ENCODE data around the gene DHX15. TPM values are rescaled to one million over a fixed set of nuclear protein-coding genes. Genes with fewer than 3 reads are reported as not detected.

The DHX15 gene
- total and polyA plus RNA-seq, 9 of the 15 experiments (the other 6 are each of a cell fraction or from before 2014, with no cell fraction given): 165 to 287 (median 208) TPM

GRCh38 chr4:24584211-24584850, at the start of gene DHX15 (continued):
- TF ChIP-seq, protein P1, sequence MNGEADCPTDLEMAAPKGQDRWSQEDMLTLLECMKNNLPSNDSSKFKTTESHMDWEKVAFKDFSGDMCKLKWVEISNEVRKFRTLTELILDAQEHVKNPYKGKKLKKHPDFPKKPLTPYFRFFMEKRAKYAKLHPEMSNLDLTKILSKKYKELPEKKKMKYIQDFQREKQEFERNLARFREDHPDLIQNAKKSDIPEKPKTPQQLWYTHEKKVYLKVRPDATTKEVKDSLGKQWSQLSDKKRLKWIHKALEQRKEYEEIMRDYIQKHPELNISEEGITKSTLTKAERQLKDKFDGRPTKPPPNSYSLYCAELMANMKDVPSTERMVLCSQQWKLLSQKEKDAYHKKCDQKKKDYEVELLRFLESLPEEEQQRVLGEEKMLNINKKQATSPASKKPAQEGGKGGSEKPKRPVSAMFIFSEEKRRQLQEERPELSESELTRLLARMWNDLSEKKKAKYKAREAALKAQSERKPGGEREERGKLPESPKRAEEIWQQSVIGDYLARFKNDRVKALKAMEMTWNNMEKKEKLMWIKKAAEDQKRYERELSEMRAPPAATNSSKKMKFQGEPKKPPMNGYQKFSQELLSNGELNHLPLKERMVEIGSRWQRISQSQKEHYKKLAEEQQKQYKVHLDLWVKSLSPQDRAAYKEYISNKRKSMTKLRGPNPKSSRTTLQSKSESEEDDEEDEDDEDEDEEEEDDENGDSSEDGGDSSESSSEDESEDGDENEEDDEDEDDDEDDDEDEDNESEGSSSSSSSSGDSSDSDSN (IDR thresholded peaks at IDR 0.05; ENCODE audit: borderline replicate concordance in 1 of 2, low read depth in 2 of 2, low read length in 2 of 2): 0 out of 4 replicates have a peak, but pooled peaks of 1 of the 2 experiments have one; percentile 11
- TF ChIP-seq KLF10 (CRISPR knock-in tag; IDR thresholded peaks at IDR 0.05): no peak
- no peak for TF ChIP-seq ZNF75A (CRISPR knock-in tag; IDR thresholded peaks at IDR 0.05)
- TF ChIP-seq, protein P2, sequence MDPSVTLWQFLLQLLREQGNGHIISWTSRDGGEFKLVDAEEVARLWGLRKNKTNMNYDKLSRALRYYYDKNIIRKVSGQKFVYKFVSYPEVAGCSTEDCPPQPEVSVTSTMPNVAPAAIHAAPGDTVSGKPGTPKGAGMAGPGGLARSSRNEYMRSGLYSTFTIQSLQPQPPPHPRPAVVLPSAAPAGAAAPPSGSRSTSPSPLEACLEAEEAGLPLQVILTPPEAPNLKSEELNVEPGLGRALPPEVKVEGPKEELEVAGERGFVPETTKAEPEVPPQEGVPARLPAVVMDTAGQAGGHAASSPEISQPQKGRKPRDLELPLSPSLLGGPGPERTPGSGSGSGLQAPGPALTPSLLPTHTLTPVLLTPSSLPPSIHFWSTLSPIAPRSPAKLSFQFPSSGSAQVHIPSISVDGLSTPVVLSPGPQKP (CRISPR knock-in tag; IDR thresholded peaks at IDR 0.05): no peak
- TF ChIP-seq, protein P3, sequence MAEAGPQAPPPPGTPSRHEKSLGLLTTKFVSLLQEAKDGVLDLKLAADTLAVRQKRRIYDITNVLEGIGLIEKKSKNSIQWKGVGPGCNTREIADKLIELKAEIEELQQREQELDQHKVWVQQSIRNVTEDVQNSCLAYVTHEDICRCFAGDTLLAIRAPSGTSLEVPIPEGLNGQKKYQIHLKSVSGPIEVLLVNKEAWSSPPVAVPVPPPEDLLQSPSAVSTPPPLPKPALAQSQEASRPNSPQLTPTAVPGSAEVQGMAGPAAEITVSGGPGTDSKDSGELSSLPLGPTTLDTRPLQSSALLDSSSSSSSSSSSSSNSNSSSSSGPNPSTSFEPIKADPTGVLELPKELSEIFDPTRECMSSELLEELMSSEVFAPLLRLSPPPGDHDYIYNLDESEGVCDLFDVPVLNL (CRISPR knock-in tag; IDR thresholded peaks at IDR 0.05; ENCODE audit: low read depth): peak; percentile 90
- peak; percentile 85 for TF ChIP-seq ETV5 (CRISPR knock-in tag; IDR thresholded peaks at IDR 0.05; ENCODE audit: low read depth)
- TF ChIP-seq POLR2G (IDR thresholded peaks at IDR 0.05; ENCODE audit: low read depth, low read length): peak; percentile 93
- TF ChIP-seq CREM (IDR thresholded peaks at IDR 0.05; ENCODE audit: low read depth): peak; percentile 86
- TF ChIP-seq OTX1 (CRISPR knock-in tag; IDR thresholded peaks at IDR 0.05): no peak; the same call in 1 of the 2 replicates
- TF ChIP-seq VEZF1 (CRISPR knock-in tag; IDR thresholded peaks at IDR 0.05): peak; percentile 78
- no peak for TF ChIP-seq ZNF699 (CRISPR knock-in tag; IDR thresholded peaks at IDR 0.05; ENCODE audit: insufficient replicate concordance)
- TF ChIP-seq SP1 (CRISPR knock-in tag; IDR thresholded peaks at IDR 0.05): no peak; the same call in 1 of the 2 replicates
- peak; percentile 75 for TF ChIP-seq TBP (optimal IDR thresholded peaks at IDR 0.05; ENCODE audit: low read depth, low read length)
- TF ChIP-seq NBN (IDR thresholded peaks at IDR 0.05; ENCODE audit: low read depth): 0 out of 2 replicates have a peak, but pooled peaks have one; percentile 50
- peak; percentile 28; the same call in 1 of the 2 replicates for TF ChIP-seq GTF2F1 (IDR thresholded peaks at IDR 0.05; ENCODE audit: low read depth, low read length)
- TF ChIP-seq CBFA2T3 (IDR thresholded peaks at IDR 0.05): no peak
- TF ChIP-seq ATF1 (CRISPR knock-in tag; IDR thresholded peaks at IDR 0.05): no peak
- TF ChIP-seq ATF1 (tag; IDR thresholded peaks at IDR 0.05): peak; percentile 85
- TF ChIP-seq TSC22D4 (tag; IDR thresholded peaks at IDR 0.05): no peak
- peak; percentile 61 for TF ChIP-seq KDM5B (IDR thresholded peaks at IDR 0.05; ENCODE audit: insufficient replicate concordance, low read depth, low read length)
- TF ChIP-seq, protein P4, sequence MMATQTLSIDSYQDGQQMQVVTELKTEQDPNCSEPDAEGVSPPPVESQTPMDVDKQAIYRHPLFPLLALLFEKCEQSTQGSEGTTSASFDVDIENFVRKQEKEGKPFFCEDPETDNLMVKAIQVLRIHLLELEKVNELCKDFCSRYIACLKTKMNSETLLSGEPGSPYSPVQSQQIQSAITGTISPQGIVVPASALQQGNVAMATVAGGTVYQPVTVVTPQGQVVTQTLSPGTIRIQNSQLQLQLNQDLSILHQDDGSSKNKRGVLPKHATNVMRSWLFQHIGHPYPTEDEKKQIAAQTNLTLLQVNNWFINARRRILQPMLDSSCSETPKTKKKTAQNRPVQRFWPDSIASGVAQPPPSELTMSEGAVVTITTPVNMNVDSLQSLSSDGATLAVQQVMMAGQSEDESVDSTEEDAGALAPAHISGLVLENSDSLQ (IDR thresholded peaks at IDR 0.05): 0 out of 2 replicates have a peak, but pooled peaks have one; percentile 7
- TF ChIP-seq LCOR (CRISPR knock-in tag; IDR thresholded peaks at IDR 0.05): peak; percentile 43; the same call in 1 of the 2 replicates

Measured in K562 (cell line).